ENCODE data around the gene TPST1.

DNA sequence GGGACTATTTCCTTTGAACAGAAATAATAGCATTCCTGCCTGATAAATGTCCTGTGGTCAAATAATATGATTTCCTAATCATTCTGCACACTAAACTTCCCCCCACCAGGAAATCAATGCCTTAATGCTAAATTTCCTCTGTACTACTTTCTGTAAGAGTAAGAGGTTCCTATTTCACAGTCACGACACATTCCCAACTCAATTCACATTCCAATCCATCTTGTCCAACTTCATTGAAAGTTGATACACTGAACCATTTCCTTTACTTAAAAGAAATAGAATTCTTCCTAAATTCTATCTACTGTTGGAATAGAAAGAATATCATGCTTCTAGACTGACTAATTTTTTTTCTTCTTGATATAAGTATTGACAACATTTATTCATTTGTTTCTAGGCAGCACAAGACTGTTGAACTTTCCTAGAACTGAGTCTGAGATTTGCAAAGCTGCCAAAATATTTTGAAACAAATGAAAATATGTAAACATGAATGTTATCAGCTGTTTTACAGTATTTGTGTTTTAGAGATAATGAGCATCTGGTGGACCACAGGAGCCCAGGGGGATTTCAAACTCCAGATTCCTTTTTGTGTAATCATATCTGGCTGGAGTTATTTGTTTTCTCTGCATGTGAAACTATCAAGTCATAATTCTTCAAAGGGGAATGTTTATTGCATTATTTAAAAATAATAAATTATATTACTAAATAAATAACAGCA lies 121.5 kb downstream of the TPST1 start:
- TF ChIP-seq, protein P1, sequence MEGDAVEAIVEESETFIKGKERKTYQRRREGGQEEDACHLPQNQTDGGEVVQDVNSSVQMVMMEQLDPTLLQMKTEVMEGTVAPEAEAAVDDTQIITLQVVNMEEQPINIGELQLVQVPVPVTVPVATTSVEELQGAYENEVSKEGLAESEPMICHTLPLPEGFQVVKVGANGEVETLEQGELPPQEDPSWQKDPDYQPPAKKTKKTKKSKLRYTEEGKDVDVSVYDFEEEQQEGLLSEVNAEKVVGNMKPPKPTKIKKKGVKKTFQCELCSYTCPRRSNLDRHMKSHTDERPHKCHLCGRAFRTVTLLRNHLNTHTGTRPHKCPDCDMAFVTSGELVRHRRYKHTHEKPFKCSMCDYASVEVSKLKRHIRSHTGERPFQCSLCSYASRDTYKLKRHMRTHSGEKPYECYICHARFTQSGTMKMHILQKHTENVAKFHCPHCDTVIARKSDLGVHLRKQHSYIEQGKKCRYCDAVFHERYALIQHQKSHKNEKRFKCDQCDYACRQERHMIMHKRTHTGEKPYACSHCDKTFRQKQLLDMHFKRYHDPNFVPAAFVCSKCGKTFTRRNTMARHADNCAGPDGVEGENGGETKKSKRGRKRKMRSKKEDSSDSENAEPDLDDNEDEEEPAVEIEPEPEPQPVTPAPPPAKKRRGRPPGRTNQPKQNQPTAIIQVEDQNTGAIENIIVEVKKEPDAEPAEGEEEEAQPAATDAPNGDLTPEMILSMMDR (IDR thresholded peaks at IDR 0.05) = no peak
- no peak for TF ChIP-seq POLR2A (IDR thresholded peaks at IDR 0.05)

Data from thyroid gland (tissue), 4 donors.